ENCODE measurements around the gene ARHGEF12. TPM values are rescaled to one million over a fixed set of nuclear protein-coding genes. Genes with fewer than 3 reads are reported as not detected.

Gene ARHGEF12
- total RNA-seq, 1 experiment from 2014 or later = 132 TPM

- TF ChIP-seq EZH2 (IDR thresholded peaks at IDR 0.05; ENCODE audit: borderline replicate concordance, low read depth, low read length, poor library complexity, severe bottlenecking) (no peak), CTCF (conservative IDR thresholded peaks at IDR 0.05; ENCODE audit: low read depth, low read length) (no peak)
- CTCF ChIA-PET = no interaction called here
- no TSS peak for BruUV-seq (replicated peaks)
- no peaks in the 10 kb centered on the region for H3K36me3 ChIP-seq (ENCODE audit: insufficient read depth, low read length, poor library complexity, severe bottlenecking)
- H3K4me3 ChIP-seq (ENCODE audit: low read depth, low read length, poor library complexity, severe bottlenecking) = no peak overlapping the region
- H3K4me1 ChIP-seq (ENCODE audit: insufficient read depth, low read length, poor library complexity, severe bottlenecking) = peaks cover 12% of the 10 kb centered on the region
- H3K27ac ChIP-seq (ENCODE audit: low read depth, low read length, poor library complexity, severe bottlenecking) = no peak overlapping the region
- intact Hi-C loops (cut with micrococcal nuclease; ENCODE audit: unreplicated experiment) = no loop called here
- no peaks in the 10 kb centered on the region for H3K27me3 ChIP-seq (replicated peaks; ENCODE audit: insufficient read depth, low read depth, low read length, poor library complexity)
- peaks cover 2% of the 10 kb centered on the region for H3K9me3 ChIP-seq (ENCODE audit: low read depth, low read length, poor library complexity, severe bottlenecking)
- DNase-seq (ENCODE audit: low spot score) = no peak
- POLR2A ChIA-PET (ENCODE audit: low non-redundant PET) = no interaction called here
These were observed 36.1 kb downstream of the ARHGEF12 start for GRCh38 chr11:120372296-120372695.

- H3K36me3 ChIP-seq (ENCODE audit: insufficient read depth, low read length, poor library complexity, severe bottlenecking) = peaks cover 8% of the 10 kb centered on the region
- POLR2A ChIA-PET (ENCODE audit: low non-redundant PET) = no interaction called here
- DNase-seq (ENCODE audit: low spot score) = no peak
- intact Hi-C loops (cut with micrococcal nuclease; ENCODE audit: unreplicated experiment) = no loop called here
- TF ChIP-seq EZH2 (IDR thresholded peaks at IDR 0.05; ENCODE audit: borderline replicate concordance, low read depth, low read length, poor library complexity, severe bottlenecking) (no peak), CTCF (conservative IDR thresholded peaks at IDR 0.05; ENCODE audit: low read depth, low read length) (no peak)
- no peak overlapping the region for H3K27ac ChIP-seq (ENCODE audit: low read depth, low read length, poor library complexity, severe bottlenecking)
- peaks cover 17% of the 10 kb centered on the region for H3K9me3 ChIP-seq (ENCODE audit: low read depth, low read length, poor library complexity, severe bottlenecking)
- H3K4me3 ChIP-seq (ENCODE audit: low read depth, low read length, poor library complexity, severe bottlenecking) = no peak overlapping the region
- no peaks in the 10 kb centered on the region for H3K27me3 ChIP-seq (replicated peaks; ENCODE audit: insufficient read depth, low read depth, low read length, poor library complexity)
- CTCF ChIA-PET = no interaction called here
- peaks cover 12% of the 10 kb centered on the region for H3K4me1 ChIP-seq (ENCODE audit: insufficient read depth, low read length, poor library complexity, severe bottlenecking)
- BruUV-seq (replicated peaks) = no TSS peak
These were observed 38.9 kb downstream of the ARHGEF12 start for GRCh38 chr11:120375076-120375475.

GRCh38 chr11:120376547-120377182 is 40.5 kb downstream of the ARHGEF12 start:
- BruUV-seq (replicated peaks) = no TSS peak
- POLR2A ChIA-PET (ENCODE audit: low non-redundant PET) = no interaction called here

More at GRCh38 chr11:120376547-120377182, 40.5 kb downstream of the ARHGEF12 start:
- Histone ChIP-seq H3K9me3 (ENCODE audit: low read depth, low read length, poor library complexity, severe bottlenecking) (peaks cover 17% of the 10 kb centered on the region), H3K4me1 (ENCODE audit: insufficient read depth, low read length, poor library complexity, severe bottlenecking) (peaks cover 2% of the 10 kb centered on the region), H3K27ac (ENCODE audit: low read depth, low read length, poor library complexity, severe bottlenecking) (no peak overlapping the region), H3K36me3 (ENCODE audit: insufficient read depth, low read length, poor library complexity, severe bottlenecking) (peaks cover 8% of the 10 kb centered on the region), H3K27me3 (replicated peaks; ENCODE audit: insufficient read depth, low read depth, low read length, poor library complexity) (no peaks in the 10 kb centered on the region), H3K4me3 (ENCODE audit: low read depth, low read length, poor library complexity, severe bottlenecking) (no peak overlapping the region)
- no peak for DNase-seq (ENCODE audit: low spot score)
- CTCF ChIA-PET = no interaction called here
- intact Hi-C loops (cut with micrococcal nuclease; ENCODE audit: unreplicated experiment) = no loop called here
- TF ChIP-seq CTCF (conservative IDR thresholded peaks at IDR 0.05; ENCODE audit: low read depth, low read length) (no peak), EZH2 (IDR thresholded peaks at IDR 0.05; ENCODE audit: borderline replicate concordance, low read depth, low read length, poor library complexity, severe bottlenecking) (no peak)
